ENCODE data around the gene UBTD1.

Gene UBTD1

GRCh38 chr10:97537186-97537869 lies 38.6 kb downstream of the UBTD1 start:
- H3K4me3 ChIP-seq (ENCODE audit: low read depth, low read length) = no peak overlapping the region
- TF ChIP-seq CTCF (IDR thresholded peaks at IDR 0.05; ENCODE audit: low read depth, low read length) = no peak
- H3K27ac ChIP-seq = no peak overlapping the region

GRCh38 chr10:97538411-97538810 lies 39.7 kb downstream of the UBTD1 start:
- H3K9me3 ChIP-seq (ENCODE audit: severe bottlenecking) = no peaks in the 10 kb centered on the region
- TF ChIP-seq CTCF (IDR thresholded peaks at IDR 0.05; ENCODE audit: low read depth, low read length) = no peak
- no peaks in the 10 kb centered on the region for H3K36me3 ChIP-seq
- no peak overlapping the region for H3K27ac ChIP-seq
- no peak overlapping the region for H3K4me3 ChIP-seq (ENCODE audit: low read depth, low read length)
- no peaks in the 10 kb centered on the region for H3K27me3 ChIP-seq (ENCODE audit: insufficient read depth, low read depth, severe bottlenecking)
- no peak for DNase-seq

More at GRCh38 chr10:97537186-97537869, 38.6 kb downstream of the UBTD1 start:
- H3K27me3 ChIP-seq (ENCODE audit: insufficient read depth, low read depth, severe bottlenecking) = no peaks in the 10 kb centered on the region
- H3K9me3 ChIP-seq (ENCODE audit: severe bottlenecking) = no peaks in the 10 kb centered on the region
- H3K36me3 ChIP-seq = no peaks in the 10 kb centered on the region
- DNase-seq = no peak

- H3K36me3 ChIP-seq = no peaks in the 10 kb centered on the region
- no peaks in the 10 kb centered on the region for H3K27me3 ChIP-seq (ENCODE audit: insufficient read depth, low read depth, severe bottlenecking)
- no peak overlapping the region for H3K4me3 ChIP-seq (ENCODE audit: low read depth, low read length)
- no peak overlapping the region for H3K27ac ChIP-seq
- no peak for DNase-seq
- no peak for TF ChIP-seq CTCF (IDR thresholded peaks at IDR 0.05; ENCODE audit: low read depth, low read length)
- no peaks in the 10 kb centered on the region for H3K9me3 ChIP-seq (ENCODE audit: severe bottlenecking)
Measured at GRCh38 chr10:97538839-97539238, 40.1 kb downstream of the UBTD1 start.

- DNase-seq = no peak
- no peak overlapping the region for H3K4me3 ChIP-seq (ENCODE audit: low read depth, low read length)
- no peak for TF ChIP-seq CTCF (IDR thresholded peaks at IDR 0.05; ENCODE audit: low read depth, low read length)
- no peak overlapping the region for H3K27ac ChIP-seq
- no peaks in the 10 kb centered on the region for H3K27me3 ChIP-seq (ENCODE audit: insufficient read depth, low read depth, severe bottlenecking)
- H3K9me3 ChIP-seq (ENCODE audit: severe bottlenecking) = no peaks in the 10 kb centered on the region
- H3K36me3 ChIP-seq = no peaks in the 10 kb centered on the region
Measured at GRCh38 chr10:97539523-97540200, 40.9 kb downstream of the UBTD1 start.

GRCh38 chr10:97540669-97541500 lies 42.2 kb downstream of the UBTD1 start:
- no peak overlapping the region for H3K27ac ChIP-seq
- DNase-seq = peak; percentile 40

More at GRCh38 chr10:97540669-97541500, 42.2 kb downstream of the UBTD1 start:
- peak; percentile 58 for TF ChIP-seq CTCF (IDR thresholded peaks at IDR 0.05; ENCODE audit: low read depth, low read length)
- Histone ChIP-seq H3K9me3 (ENCODE audit: severe bottlenecking) (no peaks in the 10 kb centered on the region), H3K27me3 (ENCODE audit: insufficient read depth, low read depth, severe bottlenecking) (no peaks in the 10 kb centered on the region), H3K4me3 (ENCODE audit: low read depth, low read length) (no peak overlapping the region), H3K36me3 (no peaks in the 10 kb centered on the region)

Data from WERI-Rb-1 (cell line).